GM18861 (cell line): ENCODE measurements around the gene ADAMTS2.

Source experiments
- ATAC-seq: cut with Tn5 transposase; IDR thresholded peaks from one replicate; pipeline ENCODE4 v1.9.1; 2021; ENCODE audit not compliant: unreplicated experiment

Gene ADAMTS2

GRCh38 chr5:179204572-179204971 lies 140.7 kb downstream of the ADAMTS2 start:
- ATAC-seq, result no peak

DNA sequence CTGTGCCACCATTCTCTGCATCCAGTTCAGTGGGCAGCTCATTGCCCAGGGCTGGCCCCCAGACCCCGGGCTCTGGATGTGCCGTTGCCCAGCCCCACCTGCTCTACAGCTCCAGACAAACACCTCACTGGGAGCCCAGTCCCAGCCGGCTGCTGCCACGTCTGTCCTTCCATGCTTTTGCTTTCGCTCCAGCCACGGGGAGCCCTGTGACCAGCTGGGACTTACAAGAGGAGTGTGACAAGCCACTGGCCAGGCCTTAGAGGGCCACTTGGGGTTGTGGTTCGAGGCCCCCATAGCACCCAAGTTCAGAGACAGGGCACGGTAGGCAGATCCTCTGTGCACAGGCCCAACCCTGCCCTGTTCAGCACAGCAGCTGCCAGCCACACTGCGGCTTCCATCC lies 142.0 kb downstream of the ADAMTS2 start:
- ATAC-seq, result no peak

DNA sequence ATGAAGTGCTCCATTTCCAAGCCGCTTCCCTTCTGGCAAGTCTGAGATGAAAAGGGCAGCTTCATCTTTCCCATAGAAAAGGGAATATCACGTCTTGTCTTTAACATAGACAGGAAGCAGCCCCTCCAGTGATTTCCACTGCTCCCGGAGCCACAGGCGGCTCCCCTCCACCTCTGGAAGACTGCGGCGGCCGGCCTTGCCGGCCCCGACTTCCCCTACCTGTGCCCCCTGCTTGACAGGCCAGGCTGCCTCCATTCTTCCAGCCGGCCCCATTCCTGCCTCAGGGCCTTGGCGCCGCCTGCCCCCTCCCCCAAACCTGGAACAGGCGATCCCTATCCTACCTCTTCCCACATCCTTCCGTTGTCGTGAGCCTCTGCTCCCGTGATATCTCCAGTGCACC lies 143.3 kb downstream of the ADAMTS2 start:
- ATAC-seq, result no peak

GRCh38 chr5:179199246-179199645 lies 146.0 kb downstream of the ADAMTS2 start:
- no peak for ATAC-seq

- ATAC-seq, result no peak
Observed at GRCh38 chr5:179198825-179199224, 146.4 kb downstream of the ADAMTS2 start.

DNA sequence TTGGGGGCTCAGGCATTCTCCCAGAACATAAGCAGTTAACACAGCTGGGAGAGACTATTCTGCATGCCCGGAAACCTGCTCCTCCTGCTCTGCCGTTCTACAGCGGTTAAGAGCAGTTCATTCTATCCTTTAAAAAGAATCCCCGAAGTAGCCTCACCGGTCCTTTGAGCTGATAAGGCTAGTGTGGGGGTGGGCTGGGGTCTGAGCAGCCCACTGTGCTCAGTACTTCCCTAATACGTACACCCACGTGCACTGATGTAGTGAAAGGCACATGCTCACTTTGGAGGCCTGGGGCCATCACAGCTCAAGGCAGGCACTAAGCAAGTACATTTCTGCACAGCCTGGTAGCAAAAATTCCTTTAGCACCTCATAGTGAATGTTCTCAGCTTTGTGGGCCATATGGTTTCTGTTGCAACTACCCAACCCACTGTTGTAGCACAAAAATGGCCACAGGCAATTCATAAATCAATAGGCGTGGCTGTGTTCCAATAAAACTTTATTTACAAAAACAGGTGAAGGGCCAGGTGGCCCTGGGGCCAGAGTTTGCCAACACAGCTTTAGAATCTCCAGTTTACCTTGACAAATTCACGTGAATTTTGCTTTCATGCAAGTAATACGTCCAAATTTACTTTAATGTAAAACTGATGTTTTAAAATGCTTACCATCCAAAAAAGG lies 148.7 kb downstream of the ADAMTS2 start:
- ATAC-seq, result no peak

DNA sequence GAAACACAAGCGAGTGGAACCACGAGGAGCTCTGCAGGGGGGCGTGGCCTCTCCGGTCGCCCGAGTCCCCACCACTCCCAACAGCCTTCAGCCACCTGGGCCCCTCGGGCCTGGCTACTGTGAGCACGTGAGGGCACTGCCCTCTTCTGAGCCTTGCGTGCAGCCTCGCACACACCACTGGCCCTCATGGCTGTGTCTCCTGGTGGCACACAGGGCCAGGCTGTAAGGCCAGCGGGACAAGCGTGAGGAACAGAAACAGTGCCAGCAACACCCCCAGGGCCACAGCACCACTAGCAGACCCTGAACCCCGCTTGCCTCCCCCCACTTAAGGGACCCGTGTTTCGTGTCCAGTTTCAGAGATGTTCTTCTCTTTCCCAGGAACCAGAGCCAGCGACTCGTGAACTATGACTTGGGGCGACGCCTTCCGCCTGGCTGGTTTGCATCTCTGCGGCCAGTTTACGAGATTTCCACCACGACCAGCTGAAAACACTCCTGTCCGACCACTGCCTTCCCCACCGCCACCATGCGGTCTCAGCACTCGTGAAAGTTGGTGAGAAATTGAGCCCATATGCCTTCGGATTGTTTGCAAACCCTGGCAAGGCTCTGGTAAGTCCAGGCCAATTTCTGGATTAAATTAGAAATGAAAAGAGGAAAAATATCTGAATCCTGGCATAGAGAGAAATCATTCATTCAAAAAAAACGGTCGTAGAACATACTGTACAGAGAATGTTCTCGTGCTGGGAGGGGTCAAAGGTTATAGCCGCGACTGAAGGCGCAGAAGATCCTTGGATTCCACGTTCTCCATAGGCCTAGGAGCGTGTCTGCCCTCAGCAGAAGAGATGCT lies 149.5 kb downstream of the ADAMTS2 start:
- no peak for ATAC-seq

- ATAC-seq, result no peak
Observed at GRCh38 chr5:179194941-179195381, 150.3 kb downstream of the ADAMTS2 start.

DNA sequence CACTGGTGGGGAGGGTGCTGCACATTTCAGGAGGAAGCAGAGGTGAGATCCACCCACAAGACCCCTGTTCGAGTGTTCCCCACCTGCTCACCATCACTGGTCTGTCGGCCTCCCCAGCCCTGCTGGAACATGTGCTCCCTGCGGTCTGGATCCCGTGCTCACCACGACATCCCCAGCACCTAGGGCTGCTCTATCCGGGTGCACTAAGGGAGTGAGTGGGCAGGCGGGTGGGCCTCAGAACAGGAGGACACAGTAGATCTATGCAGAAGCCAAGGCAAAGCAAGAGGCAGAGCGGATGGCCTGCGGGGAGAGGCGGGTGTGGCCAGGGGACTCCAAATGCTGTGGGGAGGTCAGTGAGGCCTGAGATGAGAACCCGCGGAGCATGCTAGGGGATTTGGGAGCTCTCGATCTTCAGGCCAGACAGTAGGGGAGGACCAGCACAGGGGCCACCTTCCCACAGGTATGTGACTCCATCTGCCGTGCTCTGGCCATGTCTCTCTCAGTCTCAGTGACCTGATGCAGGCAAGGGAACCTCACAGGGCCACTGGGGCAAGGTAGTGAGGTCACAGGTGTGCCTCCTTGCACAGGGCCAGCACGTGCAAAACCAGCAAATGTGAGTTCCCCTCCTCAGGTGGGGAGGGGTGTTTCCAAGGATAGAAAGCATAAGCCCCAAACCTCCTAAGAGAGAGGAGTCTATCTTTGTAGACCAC lies 150.9 kb downstream of the ADAMTS2 start:
- ATAC-seq, result no peak

GRCh38 chr5:179193746-179194145 lies 151.5 kb downstream of the ADAMTS2 start:
- ATAC-seq, result no peak

GRCh38 chr5:179192891-179193470 lies 152.3 kb downstream of the ADAMTS2 start:
- no peak for ATAC-seq

GRCh38 chr5:179192185-179192890 lies 152.9 kb downstream of the ADAMTS2 start:
- ATAC-seq, result no peak

DNA sequence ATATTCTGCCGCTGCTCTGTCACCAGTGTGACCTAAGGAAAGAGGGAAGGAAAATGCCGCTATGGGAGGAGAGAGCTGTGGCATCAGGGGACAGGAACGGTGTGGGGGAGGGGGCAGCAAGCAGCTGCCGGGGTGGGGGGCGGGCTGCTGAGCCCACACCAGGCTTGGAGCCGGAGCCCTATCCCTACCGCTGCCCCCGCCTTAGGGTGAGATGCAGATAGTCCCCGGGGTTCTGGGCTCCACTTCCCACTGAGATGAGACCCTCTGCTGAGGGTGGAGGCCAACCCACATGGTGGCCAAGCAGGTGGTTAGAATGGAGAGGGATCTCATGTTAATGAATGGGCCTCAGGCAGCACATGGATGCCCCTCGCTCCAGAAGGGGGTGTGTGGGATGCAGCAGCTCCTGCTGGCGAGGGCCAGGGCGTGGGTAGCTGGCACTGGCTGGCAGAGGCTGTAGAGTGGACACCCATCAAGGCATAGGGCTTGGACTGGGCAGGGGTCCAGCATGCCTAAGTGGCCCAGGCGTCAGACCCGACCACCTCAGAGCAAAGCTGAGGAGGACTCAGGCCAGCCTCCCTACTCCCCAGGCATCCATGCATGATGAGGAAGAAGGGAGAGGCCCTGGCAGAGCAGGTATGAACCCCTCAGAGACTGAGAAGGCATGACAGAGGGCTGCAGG lies 153.6 kb downstream of the ADAMTS2 start:
- ATAC-seq, result no peak

GRCh38 chr5:179190851-179191505 lies 154.3 kb downstream of the ADAMTS2 start:
- ATAC-seq, result no peak

GRCh38 chr5:179188636-179189035 lies 156.6 kb downstream of the ADAMTS2 start:
- no peak for ATAC-seq

DNA sequence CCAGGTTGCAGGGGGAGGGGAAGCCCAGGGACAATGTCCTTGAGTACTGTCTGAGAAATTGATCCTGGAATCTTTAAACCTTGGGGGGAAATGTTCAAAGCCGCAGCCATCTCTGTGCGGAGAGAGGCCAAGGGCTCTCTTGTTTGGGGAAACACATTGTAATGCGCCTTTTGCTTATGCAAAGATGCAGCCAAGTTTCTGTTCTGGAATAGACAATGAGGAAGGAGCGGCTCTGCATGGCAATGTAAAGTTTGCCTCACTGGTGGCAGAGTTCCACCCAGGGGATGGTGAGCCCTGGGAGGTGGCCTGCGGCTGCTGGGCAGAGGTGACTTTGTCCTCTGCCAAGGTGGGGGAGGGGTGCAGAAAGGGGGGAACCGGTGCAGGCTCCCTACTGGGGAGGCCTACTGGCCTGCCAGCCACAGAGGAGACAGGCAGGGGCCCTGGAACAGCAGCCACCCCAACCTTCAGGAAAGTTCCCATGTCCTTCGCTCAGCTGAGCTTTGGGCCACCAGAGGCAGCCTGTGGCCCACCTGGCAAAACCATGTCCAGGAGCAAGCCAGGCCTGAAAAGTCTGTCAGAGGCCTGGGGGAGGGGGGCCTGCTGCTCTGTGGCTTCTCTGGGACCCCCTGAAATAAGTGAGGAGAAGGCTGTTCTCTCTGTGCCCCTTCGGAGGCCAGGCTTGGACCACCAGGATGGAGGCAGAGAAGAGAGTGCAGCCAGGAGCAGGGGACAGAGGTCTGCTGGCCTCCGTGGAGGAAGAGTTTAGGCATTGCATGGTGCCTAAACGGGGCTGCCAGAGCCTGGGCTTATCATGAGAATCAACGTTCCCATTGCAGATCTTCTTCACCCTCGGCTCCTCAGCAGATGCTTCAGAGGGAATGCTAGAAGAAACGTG lies 157.3 kb downstream of the ADAMTS2 start:
- no peak for ATAC-seq

DNA sequence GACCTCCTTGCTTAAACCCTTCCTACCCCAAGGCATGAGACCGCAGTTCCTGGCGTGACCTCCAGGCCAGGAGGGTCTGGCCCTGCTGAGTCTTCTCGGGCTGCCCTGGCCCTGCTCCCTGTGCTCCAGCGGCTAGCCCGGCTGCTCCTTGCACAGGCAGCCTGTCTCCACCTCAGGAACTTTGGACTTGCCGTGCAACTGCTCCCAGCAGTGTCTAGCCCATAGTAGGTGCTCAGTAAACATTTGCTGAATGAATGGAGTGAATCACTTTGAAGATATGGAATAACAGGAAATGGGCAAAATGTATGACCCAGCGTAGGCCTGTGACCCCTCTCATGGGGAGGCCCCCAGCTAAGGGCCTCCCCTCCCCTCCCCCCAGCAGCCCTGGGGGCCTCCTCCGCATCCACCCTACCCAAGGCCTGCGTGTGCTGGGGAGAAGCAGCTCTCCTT lies 158.0 kb downstream of the ADAMTS2 start:
- ATAC-seq, result no peak

- no peak for ATAC-seq
Observed at GRCh38 chr5:179186801-179187200, 158.5 kb downstream of the ADAMTS2 start.
